Liver (tissue), 3 donors: ENCODE data around the gene PTPN14.

Experiments used
- CTCF ChIP-seq: fragments of 150-350 bp; IDR thresholded peaks from 2 replicates; pipeline ENCODE4 v1.5.1; 2017; ENCODE audit warnings: improper control_type of control experiment, low read depth, low read length; ENCODE audit not compliant: missing input control
- JUND ChIP-seq, 2 donors: IDR thresholded peaks; 2 replicates each; pipeline ENCODE4 v1.6.1; 2016; ENCODE audit warnings: antibody characterized with exemption in 2 of 2
- MAX ChIP-seq: IDR thresholded peaks from 2 replicates; pipeline ENCODE4 v1.6.1; 2016; ENCODE audit warnings: antibody characterized with exemption
- YY1 ChIP-seq: IDR thresholded peaks from 2 replicates; pipeline ENCODE4 v1.6.1; 2016; ENCODE audit warnings: antibody characterized with exemption, mild to moderate bottlenecking
- donor health status: healthy.
- donor health status: healthy.

- TF ChIP-seq MAX (no peak), JUND (IDR thresholded peaks at IDR 0.05) (no peak), CTCF (no peak), YY1 (no peak)
Measured at GRCh38 chr1:214445831-214446614, 105.4 kb downstream of the PTPN14 start.
